Uterus (tissue), 4 donors: ENCODE results near the gene CTBP1. TPM values are rescaled to one million over a fixed set of nuclear protein-coding genes. Genes with fewer than 3 reads are reported as not detected.

Source experiments
- DNase-seq, 2 donors: peaks; one replicate each; pipeline ENCODE4 v3.0.0-alpha.2; 2019 to 2020
- H3K27ac ChIP-seq, 2 donors: fragments of 200-600 bp; sonication (generic); 1 replicate in 1 of 2; 2 replicates in 1 of 2; pipeline ENCODE4 v1.5.1; 2016 to 2018
- H3K27me3 ChIP-seq, 2 donors: fragments of 200-600 bp; sonication (generic); one replicate each; pipeline ENCODE4 v1.5.1; 2018 to 2019; ENCODE audit warnings: control low read depth in 1 of 2
- H3K36me3 ChIP-seq, 2 donors: fragments of 200-600 bp; sonication (generic); one replicate each; pipeline ENCODE4 v1.5.1; 2019; ENCODE audit warnings: control low read depth in 1 of 2
- H3K4me1 ChIP-seq, 2 donors: fragments of 200-600 bp; sonication (generic); one replicate each; pipeline ENCODE4 v1.5.1; 2018 to 2019; ENCODE audit warnings: control low read depth in 1 of 2
- H3K4me3 ChIP-seq, 2 donors: fragments of 200-600 bp; sonication (generic); 1 replicate in 1 of 2; 2 replicates in 1 of 2; pipeline ENCODE4 v1.5.1; 2018 to 2019; ENCODE audit warnings: mild to moderate bottlenecking in 1 of 2
- H3K9me3 ChIP-seq, 2 donors: fragments of 200-600 bp; sonication (generic); one replicate each; pipeline ENCODE4 v1.5.1; 2019; ENCODE audit warnings: control low read depth in 1 of 2
- POLR2A ChIP-seq, 2 donors: fragments of 450-650 bp; IDR thresholded peaks; one replicate each; pipeline ENCODE4 v1.6.1; 2016; ENCODE audit warnings: antibody characterized with exemption in 2 of 2, mild to moderate bottlenecking in 1 of 2, moderate library complexity in 1 of 2
- intact Hi-C: fragments of 100-400 bp; cut with DNase I; formaldehyde crosslinking; loops from one replicate; pipeline ENCODE4 v1.15.1; 2023; ENCODE audit warnings: low total_unique reads
- total RNA-seq, 4 donors: library from RNA; depleted of rRNA in 3 of 4; stranded (reverse); fragments of >200 nt in 3 of 4; gene quantifications; one replicate each; pipeline versions ENCODE4 v1.1.0 to v1.2.4, GENCODE V29; 2014 to 2023
- TF ChIP-seq, protein P1 (sequence below), 4 experiments: fragments of 200-600 bp in 2 of 4; fragments of 450-650 bp in 2 of 4; sonication (generic) in 2 of 4; IDR thresholded peaks; one replicate each; pipeline ENCODE4 v1.5.1; 2016 to 2019; ENCODE audit warnings: antibody characterized with exemption in 4 of 4, mild to moderate bottlenecking in 2 of 4, moderate library complexity in 1 of 4
- donor health status: DM: yes; HTN: yes; CAD: no.

The CTBP1 gene
- total RNA-seq, 4 donors from 2014 or later: 104 to 193 (median 162) TPM

DNA sequence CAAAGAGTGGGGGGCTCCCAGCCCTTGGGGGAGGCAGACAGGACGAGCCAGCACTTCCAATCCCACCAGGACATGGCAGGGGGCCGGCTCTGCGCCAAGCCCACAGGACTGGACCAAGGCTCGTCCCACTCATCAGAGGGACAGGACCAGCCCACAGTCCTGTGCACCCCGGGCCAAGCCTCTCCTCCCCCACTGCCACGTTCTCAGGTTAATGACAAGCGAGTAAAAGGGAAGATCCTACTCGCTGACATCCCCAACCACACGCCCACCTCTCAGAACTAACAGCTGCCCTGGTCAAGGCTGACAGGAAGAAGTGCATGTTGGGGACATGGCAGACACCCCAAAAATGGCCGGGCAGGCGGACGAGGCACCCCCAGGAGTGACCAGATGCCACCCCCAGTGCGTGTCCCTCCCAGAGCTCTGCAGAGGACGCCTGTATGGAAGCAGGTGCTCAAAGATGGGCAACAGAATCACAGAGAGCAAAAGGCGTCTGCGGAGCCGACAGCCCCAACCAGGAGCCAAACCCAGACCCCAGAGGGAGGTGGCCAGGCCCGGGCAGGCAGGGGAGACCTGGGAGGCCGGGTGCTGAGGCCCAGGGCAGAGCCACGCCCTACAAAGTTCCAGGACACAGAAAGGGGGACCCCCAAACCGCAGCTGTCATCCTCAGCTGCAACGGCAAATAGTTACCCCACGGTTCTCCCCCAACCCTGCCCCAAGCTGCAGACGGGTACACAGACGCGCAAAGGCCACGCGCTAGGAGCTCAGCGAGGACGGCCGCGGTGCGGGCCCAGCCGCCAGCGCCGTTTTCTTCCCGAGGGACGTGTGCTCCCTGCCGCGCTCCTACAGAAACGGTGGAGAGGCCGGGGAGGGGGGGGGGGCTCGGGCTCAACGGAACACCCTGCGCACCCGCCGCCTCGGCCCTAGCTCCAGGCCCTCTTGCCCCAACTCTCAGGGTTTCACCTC lies 1.7 kb downstream of the CTBP1 start:
- Histone ChIP-seq H3K4me1 (peaks cover 8 to 47% of the 10 kb centered on the region in 2 donors), H3K4me3 (peak overlapping the region; percentile 50 to 75), H3K27ac (peak overlapping the region; percentile 95 to 97), H3K9me3 (no peaks in the 10 kb centered on the region), H3K27me3 (no peaks in the 10 kb centered on the region), H3K36me3 (no peaks in the 10 kb centered on the region)
- no peak for TF ChIP-seq POLR2A (IDR thresholded peaks at IDR 0.05)
- TF ChIP-seq, protein P1, sequence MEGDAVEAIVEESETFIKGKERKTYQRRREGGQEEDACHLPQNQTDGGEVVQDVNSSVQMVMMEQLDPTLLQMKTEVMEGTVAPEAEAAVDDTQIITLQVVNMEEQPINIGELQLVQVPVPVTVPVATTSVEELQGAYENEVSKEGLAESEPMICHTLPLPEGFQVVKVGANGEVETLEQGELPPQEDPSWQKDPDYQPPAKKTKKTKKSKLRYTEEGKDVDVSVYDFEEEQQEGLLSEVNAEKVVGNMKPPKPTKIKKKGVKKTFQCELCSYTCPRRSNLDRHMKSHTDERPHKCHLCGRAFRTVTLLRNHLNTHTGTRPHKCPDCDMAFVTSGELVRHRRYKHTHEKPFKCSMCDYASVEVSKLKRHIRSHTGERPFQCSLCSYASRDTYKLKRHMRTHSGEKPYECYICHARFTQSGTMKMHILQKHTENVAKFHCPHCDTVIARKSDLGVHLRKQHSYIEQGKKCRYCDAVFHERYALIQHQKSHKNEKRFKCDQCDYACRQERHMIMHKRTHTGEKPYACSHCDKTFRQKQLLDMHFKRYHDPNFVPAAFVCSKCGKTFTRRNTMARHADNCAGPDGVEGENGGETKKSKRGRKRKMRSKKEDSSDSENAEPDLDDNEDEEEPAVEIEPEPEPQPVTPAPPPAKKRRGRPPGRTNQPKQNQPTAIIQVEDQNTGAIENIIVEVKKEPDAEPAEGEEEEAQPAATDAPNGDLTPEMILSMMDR (IDR thresholded peaks at IDR 0.05): no peak
- peak; percentile 19 to 27 for DNase-seq
- intact Hi-C loops: loop anchor here (5.0 kb wide), 3 partner anchors 35 to 100 kb away; partner anchors contain the start of gene UVSSA

DNA sequence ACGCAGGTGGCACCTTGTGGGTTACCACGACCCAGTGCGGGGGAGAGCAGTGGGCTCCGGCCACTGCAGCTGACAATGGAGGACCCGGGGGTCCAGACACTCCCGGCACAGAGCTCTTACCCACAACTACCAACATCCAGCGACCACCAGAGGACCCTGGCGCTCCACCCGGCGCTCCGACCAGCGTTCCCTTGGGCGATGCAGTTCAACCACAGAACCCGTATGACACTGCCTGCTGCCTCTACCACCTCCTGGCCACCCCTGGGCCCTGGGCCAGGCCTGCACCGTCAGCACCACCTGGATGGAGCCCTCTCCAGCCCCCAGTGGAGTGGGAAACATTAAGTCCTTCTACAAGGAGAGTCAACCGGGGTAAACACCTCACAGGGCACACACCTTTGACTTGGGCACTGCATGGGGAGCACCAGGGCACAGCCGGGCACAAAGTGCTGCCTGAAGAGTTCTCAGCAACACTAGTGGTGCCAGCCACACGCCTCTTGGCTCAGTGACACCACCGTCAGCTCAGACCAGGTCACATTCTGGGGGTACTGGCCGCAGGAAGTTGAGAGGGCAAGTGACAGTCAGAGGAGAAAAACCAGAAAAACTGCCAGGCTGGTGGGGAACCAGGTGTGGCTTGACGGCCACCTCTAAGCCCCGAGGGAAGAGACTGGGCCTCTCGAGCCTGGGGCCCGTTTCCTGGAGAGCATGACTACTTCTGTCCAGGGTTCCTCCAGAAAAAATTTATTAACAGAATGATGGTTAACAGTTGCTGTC lies 2.6 kb downstream of the CTBP1 start:
- Histone ChIP-seq H3K4me1 (peaks cover 8 to 53% of the 10 kb centered on the region in 2 donors), H3K36me3 (no peaks in the 10 kb centered on the region), H3K4me3 (peak overlapping the region in 1 of 2 donors; percentile 12), H3K27ac (peak overlapping the region; percentile 95 to 97), H3K9me3 (no peaks in the 10 kb centered on the region), H3K27me3 (no peaks in the 10 kb centered on the region)
- TF ChIP-seq, protein P1 (IDR thresholded peaks at IDR 0.05): no peak
- TF ChIP-seq POLR2A (IDR thresholded peaks at IDR 0.05): no peak
- peak in 1 of 2 donors; percentile 18 for DNase-seq
- intact Hi-C loops: loop anchor here (5.0 kb wide), 3 partner anchors 34 to 101 kb away; partner anchors contain the start of gene UVSSA

DNA sequence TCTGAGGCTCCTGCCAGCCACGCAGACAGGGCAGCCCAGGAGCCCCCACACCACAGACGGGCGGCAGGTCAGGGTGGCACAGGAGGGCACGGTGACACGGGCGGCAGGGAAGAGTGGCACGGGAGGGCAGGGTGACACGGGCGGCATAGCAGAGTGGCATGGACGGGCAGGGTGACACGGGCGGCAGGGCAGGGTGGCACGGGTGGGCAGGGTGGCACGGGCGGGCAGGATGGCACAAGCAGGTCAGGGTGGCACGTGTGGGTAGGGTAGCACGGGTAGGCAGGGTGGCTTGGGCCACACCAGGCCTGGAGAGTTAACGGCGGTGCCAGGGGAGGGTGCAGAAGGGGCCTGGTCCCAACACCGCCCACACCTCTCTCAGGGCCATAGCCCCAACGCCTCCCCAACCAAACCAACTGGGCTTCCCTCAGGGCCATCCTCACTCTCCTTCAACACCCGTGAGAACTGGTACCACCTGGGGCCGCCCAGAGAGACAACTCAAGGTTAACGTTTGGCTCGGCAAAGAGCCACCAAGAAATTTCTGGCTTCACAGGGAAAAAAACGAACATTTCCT lies 3.4 kb downstream of the CTBP1 start:
- no peaks in the 10 kb centered on the region for H3K36me3 ChIP-seq
- H3K9me3 ChIP-seq: no peaks in the 10 kb centered on the region
- no peak for DNase-seq
- H3K4me1 ChIP-seq: peaks cover 8 to 50% of the 10 kb centered on the region in 2 donors
- peak overlapping the region in 1 of 2 donors; percentile 12 for H3K4me3 ChIP-seq
- no peaks in the 10 kb centered on the region for H3K27me3 ChIP-seq
- intact Hi-C loops: loop anchor here (5.0 kb wide), 3 partner anchors 33 to 102 kb away; partner anchors contain the start of gene UVSSA
- H3K27ac ChIP-seq: peak overlapping the region; percentile 95 to 97
- no peak for TF ChIP-seq POLR2A (IDR thresholded peaks at IDR 0.05)
- TF ChIP-seq, protein P1 (IDR thresholded peaks at IDR 0.05): no peak

DNA sequence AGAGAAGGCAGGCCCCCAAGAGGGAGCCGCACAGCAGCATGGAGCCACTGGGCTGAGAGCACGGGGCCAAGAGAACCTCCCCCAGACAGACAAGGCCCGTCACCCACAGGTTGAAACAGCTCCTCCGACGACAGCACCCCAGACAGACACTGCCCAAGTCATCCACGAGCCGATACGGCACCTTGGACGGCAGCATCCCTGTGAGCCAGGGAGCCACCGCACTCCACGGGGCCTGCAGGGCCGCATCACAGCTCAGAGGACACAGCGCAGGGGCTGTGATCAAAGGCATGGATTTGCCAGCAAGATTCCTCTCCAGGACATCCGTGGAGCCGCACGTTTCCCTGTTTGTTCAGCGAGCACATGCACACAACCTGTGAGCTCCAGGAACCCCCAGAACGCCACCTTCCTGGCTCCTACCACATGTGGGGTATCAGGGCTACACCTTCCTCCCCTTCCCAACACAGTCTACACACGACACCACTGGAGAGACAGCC lies 3.9 kb downstream of the CTBP1 start:
- no peak for DNase-seq
- TF ChIP-seq POLR2A (IDR thresholded peaks at IDR 0.05): no peak
- TF ChIP-seq, protein P1 (IDR thresholded peaks at IDR 0.05): no peak
- no peaks in the 10 kb centered on the region for H3K9me3 ChIP-seq
- no peak overlapping the region for H3K4me3 ChIP-seq
- intact Hi-C loops: loop anchor here (5.0 kb wide), 3 partner anchors 33 to 102 kb away; partner anchors contain the start of gene UVSSA
- peaks cover 8 to 45% of the 10 kb centered on the region in 2 donors for H3K4me1 ChIP-seq
- H3K36me3 ChIP-seq: no peaks in the 10 kb centered on the region
- no peaks in the 10 kb centered on the region for H3K27me3 ChIP-seq
- no peak overlapping the region for H3K27ac ChIP-seq
